GM13977 (cell line): ENCODE results near the gene CCDC187.

Experiments
- DNase-seq: peaks from one replicate; pipeline ENCODE4 v3.0.0; 2012; ENCODE audit warnings: low spot score
- in situ Hi-C: fragments of 300-500 bp; cut with MboI; formaldehyde crosslinking; loops from one replicate; pipeline ENCODE4 v1.12.0; 2022; ENCODE audit warnings: low sequenced_read_pairs, low pct_unique_long_range_greater_than_20kb, mixed read lengths, inconsistent platforms; ENCODE audit not compliant: unreplicated experiment
- TF ChIP-seq, protein P1 (sequence below): IDR thresholded peaks from 2 replicates; pipeline ENCODE4 v1.5.1; 2012; ENCODE audit warnings: mild to moderate bottlenecking, control low read depth; ENCODE audit not compliant: insufficient read depth; ENCODE audit errors: extremely low read depth, missing control alignments

The CCDC187 gene

DNA sequence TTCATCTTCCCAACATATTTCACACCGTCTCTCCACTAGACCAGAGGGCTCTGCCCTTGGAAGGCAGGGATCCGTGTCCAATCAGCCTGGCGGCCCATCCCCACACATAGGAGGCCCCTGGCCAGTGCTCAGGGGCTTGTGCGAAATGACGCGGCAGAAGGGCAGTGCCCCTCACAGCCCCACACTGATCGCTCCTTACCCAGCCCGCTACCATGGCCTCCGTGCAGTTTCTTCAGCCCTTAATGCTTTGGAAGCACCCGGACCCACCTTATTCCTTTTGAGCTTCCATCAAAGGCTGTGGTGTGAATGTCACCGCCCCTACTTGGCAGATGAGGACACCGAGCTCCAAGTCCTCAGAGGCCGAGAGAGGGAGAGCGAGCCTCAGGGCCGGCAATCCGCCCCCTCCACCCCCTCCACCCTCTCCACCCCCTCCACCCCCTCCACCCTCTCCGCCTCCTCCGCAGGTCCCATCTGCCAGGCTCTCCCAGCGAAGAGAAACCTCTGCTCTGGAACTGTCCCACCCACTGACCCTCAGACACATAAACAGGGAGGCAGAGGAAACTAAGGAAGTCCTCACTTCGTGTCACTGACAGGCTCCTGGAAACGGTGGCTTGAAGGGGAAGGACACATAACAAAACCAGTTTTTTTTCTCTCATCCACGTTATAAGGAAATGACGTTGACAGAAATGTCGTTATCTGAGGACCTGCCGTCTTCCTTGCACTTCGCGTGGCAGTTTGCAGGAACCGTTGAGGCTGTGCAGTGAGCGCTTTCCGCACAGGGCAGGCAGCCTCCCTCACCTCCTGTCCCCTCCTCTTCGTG, 72.2 kb downstream of the CCDC187 start:
- in situ Hi-C loops, result no loop called here
- TF ChIP-seq, protein P1, sequence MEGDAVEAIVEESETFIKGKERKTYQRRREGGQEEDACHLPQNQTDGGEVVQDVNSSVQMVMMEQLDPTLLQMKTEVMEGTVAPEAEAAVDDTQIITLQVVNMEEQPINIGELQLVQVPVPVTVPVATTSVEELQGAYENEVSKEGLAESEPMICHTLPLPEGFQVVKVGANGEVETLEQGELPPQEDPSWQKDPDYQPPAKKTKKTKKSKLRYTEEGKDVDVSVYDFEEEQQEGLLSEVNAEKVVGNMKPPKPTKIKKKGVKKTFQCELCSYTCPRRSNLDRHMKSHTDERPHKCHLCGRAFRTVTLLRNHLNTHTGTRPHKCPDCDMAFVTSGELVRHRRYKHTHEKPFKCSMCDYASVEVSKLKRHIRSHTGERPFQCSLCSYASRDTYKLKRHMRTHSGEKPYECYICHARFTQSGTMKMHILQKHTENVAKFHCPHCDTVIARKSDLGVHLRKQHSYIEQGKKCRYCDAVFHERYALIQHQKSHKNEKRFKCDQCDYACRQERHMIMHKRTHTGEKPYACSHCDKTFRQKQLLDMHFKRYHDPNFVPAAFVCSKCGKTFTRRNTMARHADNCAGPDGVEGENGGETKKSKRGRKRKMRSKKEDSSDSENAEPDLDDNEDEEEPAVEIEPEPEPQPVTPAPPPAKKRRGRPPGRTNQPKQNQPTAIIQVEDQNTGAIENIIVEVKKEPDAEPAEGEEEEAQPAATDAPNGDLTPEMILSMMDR, result no peak
- DNase-seq, result no peak

DNA sequence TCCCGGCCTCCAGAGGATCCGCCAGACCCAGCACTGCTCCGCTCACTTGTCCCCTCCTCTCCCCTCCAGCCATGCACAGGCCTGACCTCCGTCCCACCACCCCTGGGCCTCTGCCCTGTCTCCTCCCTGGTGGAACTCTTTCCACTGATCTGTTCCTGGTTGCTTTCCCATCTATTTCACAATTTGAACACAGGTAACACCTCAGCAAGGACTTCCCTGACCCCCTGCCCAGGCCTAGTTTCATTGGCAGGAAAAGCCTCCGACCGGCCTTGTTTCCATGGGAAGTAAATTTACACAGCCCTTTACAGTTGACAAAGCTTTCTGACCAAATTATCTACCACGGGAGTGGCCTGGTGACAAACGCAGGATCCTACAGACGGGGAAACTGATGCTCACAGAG, 73.1 kb downstream of the CCDC187 start:
- DNase-seq, result no peak
- in situ Hi-C loops, result no loop called here
- TF ChIP-seq, protein P1, result no peak

DNA sequence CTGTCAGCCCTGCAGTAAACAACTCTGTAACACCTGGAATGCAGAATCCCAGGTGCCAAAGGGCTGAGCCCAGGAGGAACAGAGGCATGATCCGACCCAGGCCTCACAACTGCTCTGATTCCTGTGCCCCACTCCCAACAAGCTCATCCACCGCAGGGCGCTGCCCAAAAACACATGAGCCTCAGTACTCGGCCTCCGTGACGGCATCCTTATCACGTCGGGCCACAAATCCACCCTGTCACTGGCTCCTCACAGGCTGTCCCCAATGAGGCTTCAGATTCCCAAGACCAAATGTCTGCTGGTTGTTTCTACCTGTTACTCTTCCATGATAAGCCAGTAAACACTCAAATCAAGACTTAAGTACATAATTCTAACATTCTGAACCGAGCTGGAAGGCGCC, 73.5 kb downstream of the CCDC187 start:
- in situ Hi-C loops, result no loop called here
- TF ChIP-seq, protein P1, result no peak
- no peak for DNase-seq

DNA sequence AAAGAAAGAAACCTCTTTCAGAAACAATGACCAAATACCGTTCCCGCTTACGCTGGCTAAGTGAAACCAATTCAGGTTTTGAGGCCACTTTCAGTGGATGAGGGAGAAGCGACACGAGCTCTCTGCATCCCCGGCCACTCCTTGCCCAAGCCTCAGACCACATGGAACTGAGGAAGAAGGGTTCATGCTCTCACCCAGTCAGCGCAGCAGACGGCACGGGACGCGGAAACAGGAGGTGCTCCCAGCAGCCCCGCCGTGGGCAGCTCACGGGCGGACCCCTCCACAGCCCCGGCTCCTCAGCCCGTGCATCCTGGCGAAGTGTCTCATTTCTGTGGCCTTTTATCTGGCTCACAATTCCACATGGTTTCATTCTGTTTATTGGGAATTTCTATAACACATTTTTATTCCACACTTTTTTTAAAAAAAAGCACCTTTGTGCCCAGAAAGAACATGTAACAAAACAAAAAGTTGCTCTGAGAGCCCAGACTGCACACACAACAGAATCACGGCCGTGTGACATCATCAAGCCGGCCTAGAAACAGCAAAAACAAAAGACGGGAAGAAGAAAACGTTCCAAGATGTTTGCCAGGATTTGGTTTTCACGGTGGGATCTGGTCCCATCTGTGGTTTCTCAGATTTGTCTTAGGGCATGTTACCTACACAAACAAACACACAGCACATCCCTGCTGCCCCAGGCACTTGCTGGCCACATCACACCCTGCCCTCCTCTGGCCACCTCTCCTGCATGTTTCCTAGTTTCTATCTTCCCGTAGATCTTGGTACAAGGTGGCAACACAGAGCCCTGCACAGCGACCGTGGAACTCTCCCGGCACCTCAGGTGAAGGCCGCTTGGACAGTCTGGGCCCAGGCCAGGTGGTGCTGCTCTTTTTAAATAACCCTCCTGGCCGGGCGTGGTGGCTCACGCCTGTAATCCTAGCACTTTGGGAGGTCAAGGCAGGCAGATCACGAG, 74.5 kb downstream of the CCDC187 start:
- in situ Hi-C loops, result no loop called here
- TF ChIP-seq, protein P1, result no peak
- no peak for DNase-seq

DNA sequence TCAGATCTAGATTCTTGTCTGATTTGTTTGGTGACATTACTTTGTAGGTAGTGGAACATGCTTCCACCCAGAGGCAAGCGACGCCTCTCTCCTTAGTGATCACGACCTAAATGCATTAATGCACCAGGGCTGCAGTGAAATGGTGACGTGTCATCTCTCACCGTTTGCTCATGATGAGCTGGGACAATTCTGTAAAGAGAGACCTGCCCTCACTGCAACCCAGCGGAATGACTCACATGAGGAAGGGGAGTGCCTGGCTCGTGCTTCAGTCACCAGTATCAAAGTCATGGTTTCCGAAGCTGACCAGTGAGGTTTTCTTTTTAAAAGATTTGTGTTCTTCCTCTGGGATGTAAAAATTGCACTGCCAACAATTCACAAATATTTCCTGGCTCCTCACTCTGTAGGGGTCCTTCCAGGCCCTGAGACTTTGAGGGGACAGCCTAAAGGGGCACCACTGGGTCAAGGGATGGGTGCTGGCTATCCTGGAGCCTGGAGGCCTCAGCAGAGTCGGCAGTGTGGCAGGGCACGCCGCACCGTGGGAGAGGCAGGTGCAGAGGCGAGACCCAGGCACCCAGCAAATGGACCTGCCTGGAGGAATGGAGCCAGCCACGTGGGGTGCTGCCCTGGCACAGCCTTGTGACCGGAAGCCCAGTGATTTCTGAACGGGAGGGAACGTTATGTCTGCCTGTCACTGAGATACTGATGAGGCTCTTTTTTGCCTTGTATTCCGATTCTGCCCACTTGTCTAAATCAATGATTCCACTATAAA, 75.6 kb downstream of the CCDC187 start:
- TF ChIP-seq, protein P1, result no peak
- DNase-seq, result no peak
- in situ Hi-C loops, result no loop called here
